Measurements from ENCODE around the gene ELL2. TPM values are rescaled to one million over a fixed set of nuclear protein-coding genes. Genes with fewer than 3 reads are reported as not detected.

The ELL2 gene
- total and polyA plus RNA-seq, 2 of the 13 experiments (the other 11 are each of a cell fraction or from before 2014, with no cell fraction given), result 78.9 to 97.1 TPM

DNA sequence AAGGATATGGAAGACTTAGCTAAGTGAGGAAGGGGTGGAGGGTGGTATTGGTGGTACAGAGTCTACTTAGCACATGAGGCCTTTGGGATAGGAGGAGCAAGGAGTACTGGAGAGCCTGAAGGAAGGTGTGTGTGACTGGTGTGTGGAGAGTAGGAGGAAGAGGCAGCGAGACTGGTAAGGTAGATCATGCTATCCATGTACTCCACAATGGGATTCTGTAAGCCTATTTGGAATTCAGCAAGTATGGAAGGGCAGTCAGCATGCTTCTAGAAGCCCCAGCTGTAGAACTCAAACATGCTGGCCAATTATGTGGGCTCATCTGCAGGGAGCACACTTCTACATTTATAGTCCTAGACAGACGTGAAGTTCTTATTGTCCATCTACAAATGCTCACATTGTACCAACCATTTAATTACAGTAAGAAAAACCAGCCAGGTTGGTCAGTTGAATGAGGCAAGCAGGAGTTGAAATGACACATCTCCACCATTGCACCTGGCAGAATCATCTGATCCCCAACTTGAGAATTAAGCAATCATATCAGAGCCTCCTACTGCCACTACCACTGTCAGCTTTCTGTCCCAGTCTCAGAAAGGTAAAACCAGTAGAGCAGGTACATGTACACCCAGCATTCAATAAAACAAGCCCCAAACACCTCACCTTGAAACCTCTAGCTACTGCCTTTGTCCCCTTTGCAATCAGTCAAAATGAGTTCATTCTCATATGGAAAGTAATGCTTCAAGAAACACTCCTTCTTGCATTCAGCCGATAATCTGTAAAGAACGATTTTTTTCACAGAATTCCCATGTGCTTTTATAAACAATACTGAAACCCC is 78.2 kb downstream of the ELL2 start:
- Histone ChIP-seq H3K4me1 (ENCODE audit: insufficient read depth, low read length) (peaks cover 86% of the 10 kb centered on the region), H3K9me3 (ENCODE audit: low read length) (no peaks in the 10 kb centered on the region), H3K4me2 (ENCODE audit: low read depth, low read length) (no peak overlapping the region), H3K27me3 (ENCODE audit: control insufficient read depth in 1 of 2, insufficient read depth in 2 of 2, low read length in 2 of 2) (no peaks in the 10 kb centered on the region), H4K20me1 (ENCODE audit: insufficient read depth, low read length) (no peaks in the 10 kb centered on the region), H3K79me2 (ENCODE audit: insufficient read depth, low read length) (no peaks in the 10 kb centered on the region), H3K27ac (ENCODE audit: extremely low read length, insufficient read depth, low read length) (no peak overlapping the region), H3K36me3 (replicated peaks in 1 of 2; ENCODE audit: control insufficient read depth in 1 of 2, insufficient read depth in 2 of 2, low read length in 2 of 2) (peaks cover 3 to 10% of the 10 kb centered on the region in 2 experiments; a peak in 4 of 5 replicates), H3K9ac (ENCODE audit: insufficient read depth, low read depth, low read length) (no peak overlapping the region), H2AFZ (ENCODE audit: low read length) (no peak overlapping the region), H3K4me3 (replicated peaks in 1 of 3; ENCODE audit: insufficient read depth in 1 of 3, low read depth in 2 of 3, low read length in 3 of 3) (no peak overlapping the region)
- intact Hi-C loops (cut with micrococcal nuclease; ENCODE audit: unreplicated experiment) (no loop called here), in situ Hi-C loops (cut with HindIII; ENCODE audit: extremely low pct_ligation_motif_present, low pct_unique_long_range_greater_than_20kb) (no loop called here)
- WGBS (ENCODE audit: low lambda C conversion rate), result 90% methylated on average over 4 of the region's 4 CpGs
- DNase-seq (ENCODE audit: low spot score) (no peak), ATAC-seq (no peak), FAIRE-seq (no peak)
- ChIA-PET POLR2A (interaction anchor here (2.1 kb wide), 1 partner anchor 21 kb away, joined by 6 read pairs; no protein-coding TSS in a partner anchor), CTCF (ENCODE audit: low intra/inter-chr PET ratio, low total read pairs) (no interaction called here)
- 0 out of 2 replicates have a peak, but pooled peaks have one; percentile 48 for TF ChIP-seq ZC3H4 (CRISPR knock-in tag; IDR thresholded peaks at IDR 0.05; ENCODE audit: borderline replicate concordance)
- peak; percentile 69 for TF ChIP-seq POLR2G (IDR thresholded peaks at IDR 0.05; ENCODE audit: low read depth, low read length)
- no peak for TF ChIP-seq ZNF232 (CRISPR knock-in tag; IDR thresholded peaks at IDR 0.05; ENCODE audit: borderline replicate concordance)
- peak; percentile 31; the same call in 1 of the 2 replicates for TF ChIP-seq CEBPG (CRISPR knock-in tag; IDR thresholded peaks at IDR 0.05)
- peak; percentile 21 to 24; a peak in 2 of 4 replicates for TF ChIP-seq POLR2A (IDR thresholded peaks at IDR 0.05; ENCODE audit: insufficient read depth in 1 of 2, low read depth in 2 of 2, low read length in 2 of 2)
- 0 out of 2 replicates have a peak, but pooled peaks have one; percentile 54 for TF ChIP-seq POLR2AphosphoS2 (IDR thresholded peaks at IDR 0.05; ENCODE audit: low read depth, low read length)
- no peak for TF ChIP-seq ZNF724P (CRISPR knock-in tag; IDR thresholded peaks at IDR 0.05; ENCODE audit: borderline replicate concordance)
- TF ChIP-seq GZF1 (CRISPR knock-in tag; IDR thresholded peaks at IDR 0.05), result no peak
- no peak for TF ChIP-seq ZNF552 (CRISPR knock-in tag; IDR thresholded peaks at IDR 0.05; ENCODE audit: borderline replicate concordance)
- TF ChIP-seq RBM22 (optimal IDR thresholded peaks at IDR 0.05; ENCODE audit: low read length), result peak; percentile 58
- peak; percentile 71; the same call in 1 of the 2 replicates for TF ChIP-seq MBD4 (IDR thresholded peaks at IDR 0.05; ENCODE audit: borderline replicate concordance, low read length)
- peak; percentile 44; the same call in 1 of the 2 replicates for TF ChIP-seq KDM2A (CRISPR knock-in tag; IDR thresholded peaks at IDR 0.05; ENCODE audit: borderline replicate concordance, low read depth)
- TF ChIP-seq AGO2 (optimal IDR thresholded peaks at IDR 0.05; ENCODE audit: low read depth, low read length), result peak; percentile 59
- TF ChIP-seq PAF1 (CRISPR knock-in tag; IDR thresholded peaks at IDR 0.05), result peak; percentile 31; the same call in 1 of the 2 replicates
- no TSS peak for BruUV-seq (replicated peaks)

Measured in HepG2 (cell line).